NCI-H2196 (cell line): ENCODE results near the gene LINGO1.

ENCODE experiments used
- DNase-seq: peaks from one replicate; lab custom pipeline; 2025; ENCODE audit not compliant: unreplicated experiment; lab: John Stamatoyannopoulos, UW

Gene LINGO1

GRCh38 chr15:77573802-77574201, 58.9 kb downstream of the LINGO1 start:
- no peak for DNase-seq

DNA sequence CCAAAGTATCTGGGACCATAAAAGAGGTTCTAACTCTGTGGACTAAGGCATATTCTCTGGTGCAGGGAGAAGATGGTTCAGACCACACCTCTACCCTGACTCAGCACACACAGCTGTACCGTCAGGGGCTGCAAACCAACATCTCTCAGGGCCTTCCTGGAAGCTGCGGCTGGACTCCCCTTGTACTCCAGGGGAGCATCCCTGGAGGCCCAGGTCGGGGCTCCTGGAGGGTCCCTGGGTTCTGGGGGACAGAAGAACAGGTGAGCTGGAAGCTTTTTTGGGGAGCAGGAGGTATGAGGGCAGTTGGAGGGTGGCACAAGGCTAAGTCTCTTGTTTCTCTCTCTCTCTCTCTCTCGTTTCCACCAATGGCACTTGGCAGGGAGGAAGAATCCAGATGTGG, 60.5 kb downstream of the LINGO1 start:
- no peak for DNase-seq

DNA sequence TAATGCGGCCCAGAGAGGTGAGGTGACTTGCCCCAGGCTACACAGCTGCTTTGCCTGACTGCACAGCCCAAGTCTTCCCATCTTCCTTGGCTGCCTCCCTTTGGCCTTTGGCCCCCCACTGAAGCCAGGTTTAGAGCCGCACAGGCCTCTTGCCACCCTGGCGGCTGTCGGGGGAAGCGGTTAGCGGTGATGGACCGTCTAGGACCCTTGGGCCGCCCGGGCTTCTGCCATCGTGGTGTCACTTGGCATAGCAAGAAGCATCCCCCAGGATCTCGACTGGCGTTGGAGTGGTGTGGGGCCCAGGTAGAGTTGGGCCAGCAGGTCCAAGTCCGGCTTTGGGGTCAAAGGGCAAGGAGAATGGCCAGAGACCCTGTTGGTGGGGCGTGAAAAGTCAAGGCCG, 61.0 kb downstream of the LINGO1 start:
- DNase-seq = no peak

- no peak for DNase-seq
Measured at GRCh38 chr15:77571181-77571580, 61.5 kb downstream of the LINGO1 start.

DNA sequence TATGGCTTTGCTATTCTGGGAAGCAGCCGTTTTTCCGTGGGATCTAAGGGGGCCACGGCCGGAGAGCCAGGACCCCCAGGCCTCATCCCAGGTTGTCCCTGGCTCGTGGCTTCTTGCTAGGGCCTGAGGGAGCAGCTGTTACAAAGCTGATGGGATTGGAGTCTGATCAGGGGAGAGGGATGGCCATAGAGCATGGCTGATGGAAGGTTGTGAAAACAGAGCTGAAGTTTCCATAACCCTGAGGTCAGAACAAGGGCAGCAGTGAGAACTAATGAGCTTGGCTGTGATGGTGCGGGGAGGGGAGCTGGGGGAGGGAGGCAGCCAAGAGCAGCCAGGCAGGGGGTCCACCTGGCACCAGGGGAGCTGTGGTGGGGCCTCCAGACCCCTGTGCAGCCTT, 63.0 kb downstream of the LINGO1 start:
- no peak for DNase-seq

DNA sequence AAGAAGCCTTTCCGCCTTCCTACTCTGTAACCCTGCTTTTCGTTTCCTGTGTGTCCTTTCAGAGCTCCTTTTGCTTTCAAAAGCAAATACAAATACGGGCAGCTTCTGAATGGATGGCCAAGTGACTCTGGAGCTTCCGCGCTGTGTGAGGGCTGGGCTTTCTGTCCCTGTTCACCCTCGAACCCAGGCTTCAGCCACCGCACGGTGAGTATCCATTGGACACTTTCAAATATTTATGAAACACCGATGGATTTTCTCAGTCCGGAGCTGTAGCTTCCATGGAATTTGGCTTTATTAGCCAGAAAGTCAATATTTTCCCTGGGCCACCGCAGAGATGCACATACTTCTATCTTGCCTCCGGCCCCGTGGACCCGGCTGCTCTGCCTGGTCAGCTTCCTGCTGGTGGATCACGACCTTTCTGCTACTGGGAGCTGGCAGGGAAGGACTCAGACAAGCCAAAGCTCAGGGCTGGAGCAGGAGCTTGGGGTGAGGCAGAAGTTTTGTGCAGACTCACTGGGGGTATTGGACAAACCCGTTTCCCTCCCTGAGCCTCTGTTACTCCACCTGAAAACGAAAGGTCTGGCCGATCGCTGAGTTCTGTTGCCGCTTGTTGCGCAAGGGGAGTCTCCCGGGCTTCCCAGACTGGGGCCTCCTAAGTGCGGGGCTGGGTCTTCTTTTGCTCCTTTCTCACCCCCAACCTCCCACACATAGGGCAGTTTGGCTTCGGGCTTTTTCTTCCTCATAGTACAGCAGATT, 63.6 kb downstream of the LINGO1 start:
- no peak for DNase-seq

DNA sequence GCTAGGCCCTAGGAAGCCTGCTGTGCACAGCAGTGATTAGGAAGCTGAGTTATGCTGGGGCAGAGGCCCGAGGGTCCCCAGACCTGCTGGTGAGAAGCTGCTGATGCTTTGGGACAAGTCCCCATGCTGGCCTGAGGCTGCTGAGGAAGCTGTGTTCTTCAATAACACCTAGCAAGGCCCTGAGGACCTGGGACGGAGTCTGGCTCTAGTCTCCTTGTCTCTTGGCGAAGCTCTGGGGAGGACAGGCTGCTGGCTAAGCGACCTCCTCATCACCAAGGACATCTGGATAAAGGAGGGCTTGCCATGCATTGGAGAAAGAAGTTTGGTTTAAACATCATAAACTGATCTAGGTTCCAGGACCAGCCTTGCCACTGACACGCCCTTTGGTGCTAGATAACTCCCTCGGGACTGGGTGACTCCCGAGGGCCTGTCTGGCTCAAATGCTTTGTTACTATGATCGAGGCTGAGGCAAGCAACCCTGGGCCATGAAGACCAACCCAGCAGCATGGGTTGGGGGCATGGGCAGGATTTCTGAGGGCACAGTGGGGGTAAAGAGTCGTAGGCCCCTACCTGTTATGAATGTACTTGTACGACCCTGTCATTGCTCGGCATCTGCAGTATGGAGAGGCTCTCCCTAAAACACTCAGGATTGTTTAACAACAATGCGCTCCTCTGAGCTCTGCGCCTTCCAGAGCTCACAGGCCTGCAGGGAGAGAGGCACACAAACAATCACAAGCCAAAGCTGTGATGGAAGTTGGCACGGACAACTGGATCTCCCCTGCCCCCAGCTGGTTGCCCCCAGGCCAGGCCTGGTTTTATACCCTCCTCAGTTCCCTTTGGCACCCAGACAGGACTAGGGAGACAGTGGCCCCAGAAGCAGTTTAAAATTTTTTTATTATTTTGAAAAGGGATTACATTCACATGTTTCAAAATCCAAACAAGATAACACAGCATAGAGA, 64.4 kb downstream of the LINGO1 start:
- DNase-seq = no peak

DNA sequence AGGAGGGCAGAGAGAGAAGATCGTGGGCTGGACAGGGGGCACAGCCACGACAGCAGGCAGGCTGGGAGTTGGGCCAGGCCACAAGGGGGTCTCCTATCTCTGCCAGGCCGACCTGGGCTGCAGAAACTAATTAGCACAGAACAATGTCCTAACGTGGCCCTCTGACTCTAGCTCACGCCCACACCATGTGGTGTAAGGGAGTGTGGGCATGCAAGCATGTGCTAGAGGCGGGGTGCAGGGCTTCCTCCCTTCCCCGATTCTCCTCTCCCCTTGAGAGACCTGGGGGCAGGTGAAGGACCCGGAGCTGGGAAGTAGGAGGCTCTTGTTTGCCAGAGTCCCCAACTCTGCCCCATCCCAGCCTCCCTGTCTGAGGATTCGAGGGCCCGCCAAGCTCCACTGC, 65.5 kb downstream of the LINGO1 start:
- no peak for DNase-seq

GRCh38 chr15:77566092-77566491, 66.6 kb downstream of the LINGO1 start:
- no peak for DNase-seq

- no peak for DNase-seq
Measured at GRCh38 chr15:77565378-77565915, 67.3 kb downstream of the LINGO1 start.

DNA sequence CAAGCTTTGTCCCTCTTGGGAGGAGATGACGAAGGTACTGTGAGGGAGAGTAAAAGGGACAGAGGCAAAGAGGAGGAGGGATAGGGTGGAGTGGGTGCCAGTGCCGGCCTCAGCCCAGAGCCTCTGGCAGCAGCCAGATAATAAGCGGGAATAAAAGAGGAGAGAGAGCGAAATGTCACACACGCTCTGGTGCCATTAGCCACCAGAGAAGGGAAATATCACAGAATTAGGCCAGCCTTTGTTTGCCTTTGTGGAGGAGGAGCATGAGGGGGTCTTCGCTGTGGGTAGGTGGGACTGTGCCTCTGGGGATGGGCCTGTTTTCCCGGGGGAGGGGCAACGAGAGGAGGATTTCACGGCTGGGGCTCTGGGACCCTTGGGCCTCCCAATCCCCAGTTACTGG, 67.8 kb downstream of the LINGO1 start:
- no peak for DNase-seq

DNA sequence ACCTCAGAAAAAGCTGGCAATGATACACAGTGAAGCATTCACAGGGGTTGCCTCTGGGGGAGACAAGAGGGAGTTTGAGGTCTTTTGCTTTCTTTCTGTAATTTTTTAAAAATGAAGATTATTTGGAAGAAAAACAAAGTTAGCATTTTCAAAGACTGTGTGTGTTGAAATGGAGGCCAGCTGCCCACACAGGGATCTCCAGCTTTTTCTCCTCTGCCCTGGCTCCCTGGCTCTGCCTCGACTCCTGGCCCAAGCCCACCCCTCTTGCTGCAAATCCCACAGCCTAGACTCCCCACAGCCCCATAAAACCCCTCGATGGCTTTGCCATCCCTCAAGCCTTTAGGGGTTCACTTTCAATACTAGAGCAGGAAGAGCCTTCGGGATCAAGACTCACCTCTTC, 68.4 kb downstream of the LINGO1 start:
- no peak for DNase-seq

- DNase-seq = no peak
Measured at GRCh38 chr15:77563623-77564156, 69.0 kb downstream of the LINGO1 start.
